HG03575 (cell line): ENCODE results near the gene OXTR.

Source experiments
- ATAC-seq: cut with Tn5 transposase; IDR thresholded peaks from one replicate; pipeline ENCODE4 v1.9.1; 2021; ENCODE audit not compliant: unreplicated experiment, insufficient number of reproducible peaks, low FRiP score; ENCODE audit errors: extremely low read depth

Gene OXTR

DNA sequence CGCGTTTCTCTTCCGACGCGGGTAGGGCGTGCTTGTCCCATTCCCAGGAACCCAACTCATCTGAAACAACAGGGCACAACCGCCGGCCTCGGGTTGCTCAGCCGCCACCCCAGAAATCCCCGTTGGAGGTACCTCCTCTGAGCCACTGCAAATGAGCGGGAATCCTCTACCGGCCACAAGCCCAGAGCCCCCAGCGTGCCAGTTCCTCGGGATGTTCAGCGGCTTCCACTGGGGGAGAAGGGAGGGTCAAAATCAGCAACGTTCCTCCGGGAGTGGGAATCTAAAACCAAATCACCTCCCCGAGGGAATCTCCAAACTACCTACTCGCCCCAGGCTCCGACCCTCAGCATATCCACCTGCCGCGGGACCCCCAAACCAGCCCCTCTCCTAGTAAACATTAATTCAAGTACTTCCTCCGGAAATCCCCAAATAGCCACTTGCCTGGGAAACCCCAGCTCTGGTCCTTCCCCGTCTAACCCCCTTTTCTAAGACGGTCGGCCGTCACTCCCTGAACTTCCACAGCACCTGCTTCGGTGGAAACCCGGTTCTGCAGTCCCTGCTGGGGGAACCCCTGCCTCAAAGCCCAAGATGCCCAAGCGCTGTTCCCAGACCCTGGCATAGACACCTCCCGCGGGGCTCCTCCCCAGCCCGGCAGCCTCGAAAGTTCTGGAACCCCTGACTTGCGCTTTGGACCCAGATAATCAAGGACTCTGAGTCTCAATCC, 887 bp downstream of the OXTR start:
- peak; percentile 2 for ATAC-seq

GRCh38 chr3:8767667-8768363, 1.6 kb downstream of the OXTR start:
- peak; percentile 39 for ATAC-seq

DNA sequence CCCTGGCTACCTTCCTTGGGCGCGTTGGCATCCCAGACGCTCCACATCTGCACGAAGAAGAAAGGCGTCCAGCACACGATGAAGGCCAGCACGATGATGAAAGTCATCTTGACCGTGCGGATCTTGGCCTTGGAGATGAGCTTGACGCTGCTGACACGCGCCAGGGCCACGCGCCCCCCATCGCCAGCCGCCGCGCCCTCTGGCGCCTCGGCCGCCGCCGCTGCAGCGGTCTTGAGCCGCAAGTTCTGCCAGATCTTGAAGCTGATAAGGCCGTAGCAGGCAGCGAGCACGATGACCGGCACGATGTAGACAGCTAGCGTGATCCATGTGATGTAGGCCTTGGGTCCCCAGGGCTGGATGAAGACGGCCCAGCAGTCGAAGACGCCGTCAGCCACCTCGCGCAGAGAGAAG, 2.2 kb downstream of the OXTR start:
- ATAC-seq: no peak

DNA sequence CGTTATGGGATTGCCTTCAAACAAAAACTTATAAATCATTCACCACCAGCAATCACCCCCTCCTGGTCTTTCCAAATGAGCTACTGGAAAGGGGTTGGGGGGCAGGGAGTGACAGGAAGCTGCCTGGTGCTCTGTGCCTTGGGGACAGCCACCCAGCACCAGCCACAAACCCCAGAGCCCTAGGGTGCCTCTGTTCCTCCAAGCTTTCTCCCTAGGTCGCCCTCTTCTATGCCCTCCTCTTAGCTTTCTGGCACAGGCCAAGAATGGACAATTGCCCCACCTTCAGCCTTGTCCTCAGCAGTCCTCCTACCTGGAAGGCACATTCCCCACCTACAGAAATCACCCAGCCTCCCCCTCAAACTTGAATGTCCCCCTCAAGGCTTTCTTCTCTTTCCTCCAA, 3.3 kb downstream of the OXTR start:
- ATAC-seq: no peak

GRCh38 chr3:8765528-8765927, 3.9 kb downstream of the OXTR start:
- no peak for ATAC-seq

DNA sequence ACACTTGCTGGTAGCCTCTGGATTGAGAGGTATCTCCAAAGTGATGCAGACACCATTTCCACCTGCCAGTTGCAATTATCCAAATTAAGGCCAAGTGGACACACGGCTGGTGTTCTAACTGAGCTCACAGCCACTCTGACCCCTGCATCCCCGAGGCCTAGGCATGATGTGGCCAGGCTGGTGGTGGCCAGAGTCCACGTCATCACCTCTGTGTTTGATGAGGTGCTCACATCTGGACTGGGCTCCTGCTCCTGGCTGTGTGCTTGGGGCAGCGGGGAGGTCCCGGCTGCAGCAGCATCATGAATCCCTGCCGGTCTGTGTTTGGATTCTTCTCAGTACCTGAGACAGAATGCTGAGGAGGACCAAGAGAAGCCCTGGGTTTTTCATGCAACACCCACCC, 4.9 kb downstream of the OXTR start:
- ATAC-seq: no peak

DNA sequence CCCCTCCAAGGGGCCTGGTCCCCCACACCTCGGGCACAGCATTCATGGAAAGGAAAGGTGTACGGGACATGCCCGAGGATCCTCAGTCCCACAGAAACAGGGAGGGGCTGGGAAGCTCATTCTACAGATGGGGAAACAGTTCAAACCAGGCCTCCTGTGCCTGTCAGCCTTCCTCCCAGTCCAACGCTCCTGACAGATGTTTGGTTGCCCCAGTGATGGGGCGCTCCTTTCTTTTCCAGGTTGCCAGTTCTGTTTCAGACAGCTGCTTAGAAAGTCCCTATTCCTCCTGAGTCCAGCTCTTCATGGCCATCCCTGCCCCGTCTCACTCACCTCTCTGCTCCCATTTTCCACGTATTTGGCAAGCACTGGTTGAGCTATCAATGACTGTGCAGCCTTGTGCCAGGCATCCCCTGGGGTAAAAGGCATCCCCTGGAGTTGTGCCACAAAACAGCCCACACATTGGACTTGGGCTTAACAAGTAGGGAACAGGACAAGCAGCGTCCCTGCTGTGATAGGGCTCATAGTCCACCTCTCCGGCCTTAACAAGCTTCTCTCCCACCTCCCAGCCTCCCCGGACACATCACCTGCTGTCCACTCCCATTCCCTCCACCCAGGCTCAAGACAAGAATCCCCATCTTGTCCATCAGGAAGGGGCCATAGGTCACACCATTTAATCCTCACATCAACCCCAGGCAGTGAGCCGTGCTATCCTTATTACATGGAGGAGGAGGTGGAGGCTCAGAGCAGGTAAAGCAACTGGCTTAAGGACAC, 6.6 kb downstream of the OXTR start:
- no peak for ATAC-seq

GRCh38 chr3:8761866-8762265, 7.5 kb downstream of the OXTR start:
- no peak for ATAC-seq

- no peak for ATAC-seq
Measured at GRCh38 chr3:8760506-8760905, 8.9 kb downstream of the OXTR start.

- ATAC-seq: no peak
Measured at GRCh38 chr3:8760091-8760490, 9.3 kb downstream of the OXTR start.

DNA sequence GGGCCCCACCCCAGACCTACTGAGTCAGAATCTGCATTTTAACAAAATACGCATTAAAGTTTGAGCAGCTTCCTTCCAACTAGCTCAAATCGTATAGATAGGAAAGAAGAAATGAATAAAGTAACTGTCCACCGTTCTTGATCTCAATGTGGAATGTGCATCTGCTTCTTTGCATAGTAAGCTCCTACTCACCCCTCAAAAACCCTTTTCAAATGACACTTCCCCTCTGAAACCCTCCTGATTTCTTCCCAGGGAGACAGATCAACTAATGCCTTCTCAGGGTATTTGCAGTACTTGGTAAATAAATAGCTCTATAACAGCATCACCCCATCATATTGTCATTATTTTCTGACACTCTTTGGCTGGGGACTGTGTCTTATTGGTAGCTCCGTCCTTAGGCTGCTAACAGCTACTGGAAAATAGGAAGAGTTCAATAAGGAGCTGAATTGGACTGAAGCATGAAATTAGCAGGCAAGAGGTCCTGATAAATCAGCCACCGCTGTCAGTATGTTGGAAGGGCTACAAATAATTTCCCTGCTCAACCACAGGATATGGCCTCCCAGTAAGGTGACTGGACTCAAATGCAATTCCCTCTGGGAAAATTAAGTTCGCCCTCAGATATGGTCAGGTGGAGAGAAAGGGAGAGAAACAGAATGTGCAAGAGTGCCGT, 10.2 kb downstream of the OXTR start:
- ATAC-seq: no peak

DNA sequence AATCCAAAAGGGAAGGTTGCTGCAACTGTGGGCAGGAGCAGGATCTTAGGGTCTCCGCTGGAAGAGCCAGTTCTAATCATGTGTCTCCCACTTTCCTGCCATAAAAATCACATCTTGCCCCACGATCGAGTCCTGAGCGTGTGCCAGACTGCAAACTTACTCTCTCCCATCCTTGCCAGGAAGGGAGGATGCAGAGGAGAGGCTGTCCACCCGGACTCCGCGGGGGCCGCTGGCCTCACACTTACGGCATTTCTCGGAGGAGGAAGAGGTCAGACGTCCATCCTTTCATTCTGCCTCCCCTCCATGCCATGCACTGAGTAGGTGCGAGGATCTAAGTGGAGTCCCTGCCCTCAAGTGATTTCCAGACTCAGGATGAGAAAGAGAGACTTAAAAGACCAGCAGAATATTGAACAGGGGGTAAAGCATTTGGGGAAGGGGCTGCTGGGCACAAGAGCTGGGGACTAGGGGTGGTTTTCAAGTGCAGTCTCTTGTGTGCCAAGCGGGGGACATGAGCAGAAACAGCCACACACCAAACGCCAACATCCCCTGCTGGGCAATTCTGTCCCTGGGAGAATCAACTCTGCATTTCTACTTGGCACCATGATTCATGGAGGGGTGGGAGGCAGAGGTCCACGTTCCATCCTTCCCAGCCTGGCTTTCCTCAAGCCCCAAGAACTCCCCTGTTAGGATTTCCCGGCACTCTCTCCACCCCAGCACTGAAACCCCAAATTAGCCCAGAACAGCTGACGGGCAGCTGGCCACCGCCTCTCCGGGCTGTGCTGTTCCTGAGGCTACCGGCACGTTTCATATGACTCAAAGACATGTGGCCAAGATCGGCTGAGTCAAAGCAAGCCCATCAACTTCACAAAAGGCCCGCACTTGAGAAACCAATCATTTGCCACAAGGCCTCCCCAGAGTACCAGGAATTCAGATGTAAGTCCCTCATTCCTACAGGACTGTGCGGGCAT, 11.6 kb downstream of the OXTR start:
- ATAC-seq: no peak

- no peak for ATAC-seq
Measured at GRCh38 chr3:8756671-8757070, 12.7 kb downstream of the OXTR start.

- no peak for ATAC-seq
Measured at GRCh38 chr3:8755564-8756237, 13.7 kb downstream of the OXTR start.

DNA sequence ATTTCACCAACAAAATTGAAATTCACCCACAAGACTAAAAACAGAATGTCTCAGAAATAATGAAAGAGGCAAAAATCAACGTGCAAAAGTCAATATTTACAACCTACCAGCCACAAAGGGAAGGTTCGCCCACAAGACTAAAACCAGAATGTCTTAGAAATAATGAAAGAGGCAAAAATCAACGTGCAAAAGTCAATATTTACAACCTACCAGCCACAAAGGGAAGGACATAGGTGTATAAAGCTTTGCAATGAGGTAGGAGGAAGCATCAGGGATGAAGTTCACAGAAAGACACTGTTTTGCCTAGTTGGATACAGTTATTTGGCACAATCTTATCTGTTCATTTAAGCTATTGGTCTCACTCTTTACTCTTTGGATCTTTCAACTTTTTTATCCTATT, 14.3 kb downstream of the OXTR start:
- no peak for ATAC-seq

DNA sequence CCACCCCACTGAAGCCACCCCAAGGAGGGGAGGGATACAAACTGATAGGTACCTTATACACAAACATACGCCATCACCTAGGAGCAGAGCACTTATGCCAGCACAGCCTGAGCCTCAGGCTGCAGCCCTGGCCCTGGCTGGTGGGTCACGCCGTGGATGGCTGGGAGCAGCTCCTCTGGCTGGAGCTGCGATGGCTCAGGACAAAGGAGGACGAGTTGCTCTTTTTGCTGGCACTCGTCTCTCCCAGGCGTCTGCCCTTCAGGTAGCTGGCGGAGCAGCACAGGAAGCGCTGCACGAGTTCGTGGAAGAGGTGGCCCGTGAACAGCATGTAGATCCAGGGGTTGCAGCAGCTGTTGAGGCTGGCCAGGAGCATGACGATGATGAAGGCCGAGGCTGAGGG, 16.6 kb downstream of the OXTR start:
- no peak for ATAC-seq

GRCh38 chr3:8749316-8749715, 20.1 kb downstream of the OXTR start:
- no peak for ATAC-seq

DNA sequence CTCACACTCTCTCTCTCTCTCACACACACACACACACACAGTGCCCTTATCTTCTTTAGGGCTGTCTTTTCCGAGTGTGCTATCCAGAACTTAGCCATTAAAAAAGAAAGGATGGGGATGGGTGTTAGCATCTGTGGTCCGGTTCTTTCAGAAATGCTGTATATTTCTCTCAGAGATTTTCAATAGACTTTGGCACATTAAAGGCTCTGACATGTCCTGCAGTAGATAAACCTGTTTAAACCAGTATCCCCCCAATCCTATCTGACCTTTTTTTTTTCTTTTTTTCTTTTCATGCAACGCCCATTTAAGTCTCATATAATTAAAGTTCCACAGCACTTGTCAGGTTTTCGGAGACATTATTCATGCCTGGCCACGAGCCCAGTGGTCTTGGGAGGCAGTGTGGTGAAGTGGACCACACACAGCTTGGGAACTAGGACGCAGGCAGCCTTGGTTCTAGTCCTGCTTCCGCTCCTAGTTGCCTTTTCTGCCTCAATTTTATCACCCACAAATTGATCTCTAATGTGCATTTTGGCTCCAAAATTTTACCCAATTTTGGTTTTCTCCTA, 22.6 kb downstream of the OXTR start:
- no peak for ATAC-seq
